Measurements from ENCODE around the gene DPYD.

DNA sequence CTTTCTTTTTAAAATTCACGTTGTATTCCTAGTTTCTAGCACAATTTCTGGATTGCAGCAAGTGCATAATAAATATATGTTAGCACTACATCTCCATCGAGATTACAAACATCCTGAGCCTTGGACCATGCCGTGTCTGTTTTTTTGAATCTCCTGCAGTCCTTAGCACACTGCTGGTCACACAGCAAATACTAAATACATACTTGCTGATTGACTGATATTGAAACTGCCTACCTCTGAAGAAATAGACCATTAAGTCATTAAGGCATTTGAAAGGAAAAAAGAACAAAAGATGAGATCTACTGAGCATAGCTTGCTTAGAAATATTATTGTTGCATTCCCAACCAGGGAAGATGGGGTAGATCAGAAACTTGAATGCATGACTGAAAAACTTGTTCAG lies 830.1 kb downstream of the DPYD start:
- TF ChIP-seq, protein P1, sequence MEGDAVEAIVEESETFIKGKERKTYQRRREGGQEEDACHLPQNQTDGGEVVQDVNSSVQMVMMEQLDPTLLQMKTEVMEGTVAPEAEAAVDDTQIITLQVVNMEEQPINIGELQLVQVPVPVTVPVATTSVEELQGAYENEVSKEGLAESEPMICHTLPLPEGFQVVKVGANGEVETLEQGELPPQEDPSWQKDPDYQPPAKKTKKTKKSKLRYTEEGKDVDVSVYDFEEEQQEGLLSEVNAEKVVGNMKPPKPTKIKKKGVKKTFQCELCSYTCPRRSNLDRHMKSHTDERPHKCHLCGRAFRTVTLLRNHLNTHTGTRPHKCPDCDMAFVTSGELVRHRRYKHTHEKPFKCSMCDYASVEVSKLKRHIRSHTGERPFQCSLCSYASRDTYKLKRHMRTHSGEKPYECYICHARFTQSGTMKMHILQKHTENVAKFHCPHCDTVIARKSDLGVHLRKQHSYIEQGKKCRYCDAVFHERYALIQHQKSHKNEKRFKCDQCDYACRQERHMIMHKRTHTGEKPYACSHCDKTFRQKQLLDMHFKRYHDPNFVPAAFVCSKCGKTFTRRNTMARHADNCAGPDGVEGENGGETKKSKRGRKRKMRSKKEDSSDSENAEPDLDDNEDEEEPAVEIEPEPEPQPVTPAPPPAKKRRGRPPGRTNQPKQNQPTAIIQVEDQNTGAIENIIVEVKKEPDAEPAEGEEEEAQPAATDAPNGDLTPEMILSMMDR (IDR thresholded peaks at IDR 0.05), result no peak
- no peak for TF ChIP-seq ZFX (IDR thresholded peaks at IDR 0.05; ENCODE audit: borderline replicate concordance)
